ENCODE measurements around the gene CTBS. TPM values are rescaled to one million over a fixed set of nuclear protein-coding genes. Genes with fewer than 3 reads are reported as not detected.

CTBS gene
- total RNA-seq, 1 experiment from 2014 or later, result 22.9 TPM

- DNase-seq (ENCODE audit: low read depth in 1 of 2, low spot score in 2 of 2), result no peak
- no peak overlapping the region for H3K27ac ChIP-seq
Observed at GRCh38 chr1:84574936-84575335, 696 bp upstream of the CTBS start.

GRCh38 chr1:84573481-84573966, 716 bp downstream of the CTBS start:
- H3K9me3 ChIP-seq (replicated peaks), result no peaks in the 10 kb centered on the region
- no peak for DNase-seq (ENCODE audit: low read depth in 1 of 2, low spot score in 2 of 2)
- peak overlapping the region; percentile 95 for H3K27ac ChIP-seq
- peak overlapping the region; percentile 65 for H3K4me3 ChIP-seq
- peaks cover 24% of the 10 kb centered on the region for H3K4me1 ChIP-seq (replicated peaks)
- H3K36me3 ChIP-seq, result peaks cover 15% of the 10 kb centered on the region
- no peaks in the 10 kb centered on the region for H3K27me3 ChIP-seq (replicated peaks)

More at GRCh38 chr1:84574936-84575335, 696 bp upstream of the CTBS start:
- Histone ChIP-seq H3K9me3 (replicated peaks) (no peaks in the 10 kb centered on the region), H3K36me3 (peaks cover 11% of the 10 kb centered on the region; the same call in 1 of the 2 replicates), H3K4me1 (replicated peaks) (peaks cover 24% of the 10 kb centered on the region), H3K4me3 (no peak overlapping the region; the same call in 1 of the 2 replicates), H3K27me3 (replicated peaks) (no peaks in the 10 kb centered on the region)

- no peak for DNase-seq (ENCODE audit: low read depth in 1 of 2, low spot score in 2 of 2)
- Histone ChIP-seq H3K4me3 (no peak overlapping the region), H3K27ac (no peak overlapping the region), H3K27me3 (replicated peaks) (no peaks in the 10 kb centered on the region), H3K9me3 (replicated peaks) (no peaks in the 10 kb centered on the region), H3K4me1 (replicated peaks) (peaks cover 24% of the 10 kb centered on the region), H3K36me3 (peaks cover 17% of the 10 kb centered on the region)
Observed at GRCh38 chr1:84571150-84571535, 3.1 kb downstream of the CTBS start.

GRCh38 chr1:84570436-84571149, 3.6 kb downstream of the CTBS start:
- H3K27me3 ChIP-seq (replicated peaks), result no peaks in the 10 kb centered on the region
- no peak overlapping the region for H3K4me3 ChIP-seq
- no peaks in the 10 kb centered on the region for H3K9me3 ChIP-seq (replicated peaks)
- H3K36me3 ChIP-seq, result peaks cover 21% of the 10 kb centered on the region
- no peak for DNase-seq (ENCODE audit: low read depth in 1 of 2, low spot score in 2 of 2)
- no peak overlapping the region for H3K27ac ChIP-seq
- peaks cover 24% of the 10 kb centered on the region for H3K4me1 ChIP-seq (replicated peaks)

- Histone ChIP-seq H3K4me3 (no peak overlapping the region), H3K27ac (no peak overlapping the region), H3K4me1 (replicated peaks) (peaks cover 20% of the 10 kb centered on the region), H3K36me3 (peaks cover 26% of the 10 kb centered on the region), H3K27me3 (replicated peaks) (no peaks in the 10 kb centered on the region), H3K9me3 (replicated peaks) (no peaks in the 10 kb centered on the region)
- DNase-seq (ENCODE audit: low read depth in 1 of 2, low spot score in 2 of 2), result no peak
Observed at GRCh38 chr1:84569216-84569615, 5.0 kb downstream of the CTBS start.

GRCh38 chr1:84550826-84551225, 23.4 kb downstream of the CTBS start:
- Histone ChIP-seq H3K27me3 (replicated peaks) (no peaks in the 10 kb centered on the region), H3K36me3 (peaks cover under 1% of the 10 kb centered on the region; the same call in 1 of the 2 replicates), H3K4me3 (no peak overlapping the region), H3K27ac (no peak overlapping the region), H3K9me3 (replicated peaks) (no peaks in the 10 kb centered on the region), H3K4me1 (replicated peaks) (no peaks in the 10 kb centered on the region)
- DNase-seq (ENCODE audit: low read depth in 1 of 2, low spot score in 2 of 2), result no peak

GRCh38 chr1:84541679-84542078, 32.6 kb downstream of the CTBS start:
- Histone ChIP-seq H3K4me3 (no peak overlapping the region), H3K27me3 (replicated peaks) (no peaks in the 10 kb centered on the region), H3K4me1 (replicated peaks) (peaks cover 12% of the 10 kb centered on the region), H3K9me3 (replicated peaks) (no peaks in the 10 kb centered on the region), H3K36me3 (no peaks in the 10 kb centered on the region), H3K27ac (no peak overlapping the region)
- DNase-seq (ENCODE audit: low read depth in 1 of 2, low spot score in 2 of 2), result no peak

GRCh38 chr1:84540759-84541158, 33.5 kb downstream of the CTBS start:
- Histone ChIP-seq H3K9me3 (replicated peaks) (no peaks in the 10 kb centered on the region), H3K4me3 (no peak overlapping the region), H3K27me3 (replicated peaks) (no peaks in the 10 kb centered on the region), H3K27ac (no peak overlapping the region), H3K36me3 (no peaks in the 10 kb centered on the region), H3K4me1 (replicated peaks) (peaks cover 12% of the 10 kb centered on the region)
- peak in 1 of 2 experiments; percentile 25 for DNase-seq (ENCODE audit: low read depth in 1 of 2, low spot score in 2 of 2)

GRCh38 chr1:84539972-84540371, 34.3 kb downstream of the CTBS start:
- Histone ChIP-seq H3K4me1 (replicated peaks) (peaks cover 12% of the 10 kb centered on the region), H3K27ac (no peak overlapping the region), H3K27me3 (replicated peaks) (no peaks in the 10 kb centered on the region), H3K4me3 (no peak overlapping the region), H3K36me3 (no peaks in the 10 kb centered on the region), H3K9me3 (replicated peaks) (no peaks in the 10 kb centered on the region)
- peak in 1 of 2 experiments; percentile 23 for DNase-seq (ENCODE audit: low read depth in 1 of 2, low spot score in 2 of 2)

- no peak overlapping the region for H3K4me3 ChIP-seq
- DNase-seq (ENCODE audit: low read depth in 1 of 2, low spot score in 2 of 2), result no peak
- H3K4me1 ChIP-seq (replicated peaks), result peaks cover 12% of the 10 kb centered on the region
- no peaks in the 10 kb centered on the region for H3K36me3 ChIP-seq
- no peaks in the 10 kb centered on the region for H3K9me3 ChIP-seq (replicated peaks)
- no peak overlapping the region for H3K27ac ChIP-seq
- H3K27me3 ChIP-seq (replicated peaks), result no peaks in the 10 kb centered on the region
Observed at GRCh38 chr1:84538599-84538998, 35.6 kb downstream of the CTBS start.

GRCh38 chr1:84525779-84526178, 48.5 kb downstream of the CTBS start:
- no peaks in the 10 kb centered on the region for H3K4me1 ChIP-seq (replicated peaks)
- H3K27ac ChIP-seq, result no peak overlapping the region
- no peaks in the 10 kb centered on the region for H3K27me3 ChIP-seq (replicated peaks)
- no peak overlapping the region for H3K4me3 ChIP-seq
- H3K36me3 ChIP-seq, result peaks cover 3% of the 10 kb centered on the region; the same call in 1 of the 2 replicates
- no peaks in the 10 kb centered on the region for H3K9me3 ChIP-seq (replicated peaks)
- DNase-seq (ENCODE audit: low read depth in 1 of 2, low spot score in 2 of 2), result no peak

- Histone ChIP-seq H3K4me3 (no peak overlapping the region), H3K27ac (no peak overlapping the region), H3K9me3 (replicated peaks) (no peaks in the 10 kb centered on the region), H3K27me3 (replicated peaks) (no peaks in the 10 kb centered on the region), H3K4me1 (replicated peaks) (no peaks in the 10 kb centered on the region), H3K36me3 (peaks cover 3% of the 10 kb centered on the region; the same call in 1 of the 2 replicates)
- DNase-seq (ENCODE audit: low read depth in 1 of 2, low spot score in 2 of 2), result no peak
Observed at GRCh38 chr1:84524590-84524989, 49.6 kb downstream of the CTBS start.

- DNase-seq (ENCODE audit: low read depth in 1 of 2, low spot score in 2 of 2), result peak in 1 of 2 experiments; percentile 53
- no peak overlapping the region for H3K4me3 ChIP-seq
- peaks cover 4% of the 10 kb centered on the region; the same call in 1 of the 2 replicates for H3K4me1 ChIP-seq (replicated peaks)
- no peak overlapping the region for H3K27ac ChIP-seq
- H3K27me3 ChIP-seq (replicated peaks), result no peaks in the 10 kb centered on the region
- H3K9me3 ChIP-seq (replicated peaks), result no peaks in the 10 kb centered on the region
- H3K36me3 ChIP-seq, result peaks cover 3% of the 10 kb centered on the region
Observed at GRCh38 chr1:84510668-84511067, 63.6 kb downstream of the CTBS start.

- Histone ChIP-seq H3K36me3 (peaks cover 8% of the 10 kb centered on the region), H3K4me1 (replicated peaks) (peaks cover 4% of the 10 kb centered on the region; the same call in 1 of the 2 replicates), H3K27ac (no peak overlapping the region), H3K27me3 (replicated peaks) (no peaks in the 10 kb centered on the region), H3K4me3 (no peak overlapping the region), H3K9me3 (replicated peaks) (no peaks in the 10 kb centered on the region)
- peak in 1 of 2 experiments; percentile 7 for DNase-seq (ENCODE audit: low read depth in 1 of 2, low spot score in 2 of 2)
Observed at GRCh38 chr1:84510165-84510564, 64.1 kb downstream of the CTBS start.
